IPS-20b (cell line): ENCODE results near the gene TEAD3.
A peak's percentile ranks its signal among the peaks of the same experiment; 100 is the strongest.
"Not testable (repeated sequence)": the region's sequence is repeated elsewhere in the genome, so short reads cannot be mapped to it uniquely, and the experiment has no call there.

ENCODE experiments used
- H3K27ac ChIP-seq: one replicate; pipeline ENCODE4 v1.5.1; 2013; ENCODE audit warnings: low read length
- H3K27me3 ChIP-seq: 2 replicates; pipeline ENCODE4 v1.6.1; 2013; ENCODE audit warnings: mild to moderate bottlenecking, low read length, inconsistent platforms; ENCODE audit not compliant: insufficient read depth
- H3K36me3 ChIP-seq: 2 replicates; pipeline ENCODE4 v1.6.1; 2013; ENCODE audit warnings: low read depth, mild to moderate bottlenecking, inconsistent platforms, low read length, moderate library complexity; ENCODE audit not compliant: insufficient read depth
- H3K4me1 ChIP-seq: 2 replicates; pipeline ENCODE4 v1.6.1; 2013; ENCODE audit warnings: mild to moderate bottlenecking, control low read depth, inconsistent platforms, low read length, moderate library complexity; ENCODE audit not compliant: insufficient read depth
- H3K4me3 ChIP-seq: 2 replicates; pipeline ENCODE4 v1.5.1; 2013; ENCODE audit warnings: mild to moderate bottlenecking, low read length, inconsistent platforms
- H3K9ac ChIP-seq: 2 replicates; pipeline ENCODE4 v1.6.1; 2013; ENCODE audit warnings: low read depth, mild to moderate bottlenecking, inconsistent platforms, low read length, moderate library complexity
- H3K9me3 ChIP-seq: 2 replicates; pipeline ENCODE4 v1.6.1; 2013; ENCODE audit warnings: mild to moderate bottlenecking, low read depth, low read length, inconsistent platforms; ENCODE audit not compliant: insufficient read depth

The TEAD3 gene

GRCh38 chr6:35496841-35497570 is at the start of gene TEAD3:
TSS of gene TEAD3 (minus strand) at chr6:35497079.
- Histone ChIP-seq H3K9me3 (no peaks in the 10 kb centered on the region), H3K4me1 (peaks cover 42% of the 10 kb centered on the region), H3K9ac (peak within 1 kb of the TSS; percentile 88), H3K4me3 (peak within 1 kb of the TSS; percentile 80), H3K27me3 (peaks cover 38% of the 10 kb centered on the region), H3K36me3 (no peaks in the 10 kb centered on the region), H3K27ac (peak within 1 kb of the TSS; percentile 72)

- H3K9ac ChIP-seq, result no peak overlapping the region
- H3K9me3 ChIP-seq, result no peaks in the 10 kb centered on the region
- no peak overlapping the region for H3K27ac ChIP-seq
- H3K4me1 ChIP-seq, result peaks cover 3% of the 10 kb centered on the region; the same call in 1 of the 2 replicates
- H3K4me3 ChIP-seq, result no peak overlapping the region
- H3K36me3 ChIP-seq, result no peaks in the 10 kb centered on the region
- no peaks in the 10 kb centered on the region for H3K27me3 ChIP-seq
These were observed 48.0 kb upstream of the TEAD3 start for GRCh38 chr6:35544769-35545361.

- peaks cover 3% of the 10 kb centered on the region; the same call in 1 of the 2 replicates for H3K4me1 ChIP-seq
- no peaks in the 10 kb centered on the region for H3K36me3 ChIP-seq
- H3K9ac ChIP-seq, result no peak overlapping the region
- H3K27me3 ChIP-seq, result no peaks in the 10 kb centered on the region
- H3K27ac ChIP-seq, result no peak overlapping the region
- no peak overlapping the region for H3K4me3 ChIP-seq
- no peaks in the 10 kb centered on the region for H3K9me3 ChIP-seq
These were observed 46.7 kb upstream of the TEAD3 start for GRCh38 chr6:35543459-35544193.

GRCh38 chr6:35541836-35542235 is 45.0 kb upstream of the TEAD3 start:
- Histone ChIP-seq H3K27me3 (no peaks in the 10 kb centered on the region), H3K36me3 (no peaks in the 10 kb centered on the region), H3K9ac (no peak overlapping the region), H3K27ac (no peak overlapping the region), H3K4me1 (peaks cover 3% of the 10 kb centered on the region; the same call in 1 of the 2 replicates), H3K9me3 (no peaks in the 10 kb centered on the region), H3K4me3 (no peak overlapping the region)

- H3K36me3 ChIP-seq, result no peaks in the 10 kb centered on the region
- H3K9me3 ChIP-seq, result no peaks in the 10 kb centered on the region
- no peak overlapping the region for H3K9ac ChIP-seq
- H3K4me1 ChIP-seq, result peaks cover 5% of the 10 kb centered on the region; the same call in 1 of the 2 replicates
- no peak overlapping the region for H3K27ac ChIP-seq
- no peak overlapping the region for H3K4me3 ChIP-seq
- no peaks in the 10 kb centered on the region for H3K27me3 ChIP-seq
These were observed 42.3 kb upstream of the TEAD3 start for GRCh38 chr6:35539223-35539622.

- not testable (repeated sequence) for H3K27me3 ChIP-seq, H3K27ac ChIP-seq, H3K36me3 ChIP-seq
These were observed 39.0 kb upstream of the TEAD3 start for GRCh38 chr6:35535847-35536246.

GRCh38 chr6:35534407-35535170 is 37.7 kb upstream of the TEAD3 start:
- Histone ChIP-seq H3K9me3 (no peaks in the 10 kb centered on the region), H3K27me3 (no peaks in the 10 kb centered on the region), H3K4me1 (peaks cover 3% of the 10 kb centered on the region; the same call in 1 of the 2 replicates), H3K9ac (no peak overlapping the region), H3K27ac (no peak overlapping the region), H3K4me3 (no peak overlapping the region), H3K36me3 (no peaks in the 10 kb centered on the region)

More at GRCh38 chr6:35535847-35536246, 39.0 kb upstream of the TEAD3 start:
- H3K4me1 ChIP-seq, H3K4me3 ChIP-seq, H3K9ac ChIP-seq, H3K9me3 ChIP-seq: not testable (repeated sequence)

GRCh38 chr6:35533981-35534380 is 37.1 kb upstream of the TEAD3 start:
- H3K4me3 ChIP-seq, result no peak overlapping the region

GRCh38 chr6:35532126-35532525 is 35.2 kb upstream of the TEAD3 start:
- no peaks in the 10 kb centered on the region for H3K9me3 ChIP-seq
- peaks cover 3% of the 10 kb centered on the region; the same call in 1 of the 2 replicates for H3K4me1 ChIP-seq
- H3K27me3 ChIP-seq, result no peaks in the 10 kb centered on the region
- no peak overlapping the region for H3K4me3 ChIP-seq
- no peaks in the 10 kb centered on the region for H3K36me3 ChIP-seq
- no peak overlapping the region for H3K27ac ChIP-seq
- H3K9ac ChIP-seq, result no peak overlapping the region

More at GRCh38 chr6:35533981-35534380, 37.1 kb upstream of the TEAD3 start:
- Histone ChIP-seq H3K27me3 (no peaks in the 10 kb centered on the region), H3K4me1 (peaks cover 3% of the 10 kb centered on the region; the same call in 1 of the 2 replicates), H3K9ac (no peak overlapping the region), H3K36me3 (no peaks in the 10 kb centered on the region), H3K27ac (no peak overlapping the region), H3K9me3 (no peaks in the 10 kb centered on the region)

- Histone ChIP-seq H3K27ac (no peak overlapping the region), H3K4me1 (peaks cover 3% of the 10 kb centered on the region; the same call in 1 of the 2 replicates), H3K9me3 (no peaks in the 10 kb centered on the region), H3K36me3 (no peaks in the 10 kb centered on the region), H3K4me3 (no peak overlapping the region), H3K27me3 (no peaks in the 10 kb centered on the region), H3K9ac (no peak overlapping the region)
These were observed 27.6 kb upstream of the TEAD3 start for GRCh38 chr6:35524380-35525020.
